IMR-90 (cell line): Measurements from ENCODE around the gene RPAIN.

Experiments used
- BHLHE40 ChIP-seq: fragments of 150-350 bp; IDR thresholded peaks from 2 replicates; pipeline ENCODE4 v1.6.1; 2016; ENCODE audit warnings: mild to moderate bottlenecking, low read depth, low read length
- POLR2A ChIP-seq: IDR thresholded peaks from 2 replicates; pipeline ENCODE4 v1.6.1; 2012; ENCODE audit warnings: mild to moderate bottlenecking, low read depth, low read length
- TF ChIP-seq, protein P1 (sequence below): conservative IDR thresholded peaks from 2 replicates; pipeline ENCODE4 v1.5.1; 2012; ENCODE audit warnings: mild to moderate bottlenecking, low read depth, low read length, improper control_type of control experiment
- TF ChIP-seq, protein P2 (sequence below): fragments of 150-350 bp; IDR thresholded peaks from 2 replicates; pipeline ENCODE4 v1.6.1; 2017; ENCODE audit warnings: mild to moderate bottlenecking, antibody characterized with exemption, low read length, low read depth

DNA sequence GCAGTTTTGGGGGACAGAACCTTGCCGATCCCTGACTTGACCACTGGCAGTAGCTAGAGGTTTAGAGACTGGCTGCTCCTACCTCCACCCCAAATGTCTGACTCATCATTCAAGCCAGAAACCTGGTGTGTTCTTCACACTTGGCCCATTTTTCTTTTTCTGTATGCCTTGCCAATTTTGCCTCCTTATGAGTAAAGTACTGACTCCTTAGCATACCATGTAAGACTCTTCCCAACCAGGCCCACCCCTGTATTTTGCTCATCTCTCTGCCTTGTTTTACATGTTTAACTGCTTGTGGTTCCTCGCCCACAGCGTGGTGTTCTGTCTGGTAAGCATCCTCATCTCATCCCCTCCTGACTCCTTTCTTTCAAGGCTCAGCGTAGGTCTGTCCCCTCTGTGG, 38.4 kb upstream of the RPAIN start:
- TF ChIP-seq, protein P1, sequence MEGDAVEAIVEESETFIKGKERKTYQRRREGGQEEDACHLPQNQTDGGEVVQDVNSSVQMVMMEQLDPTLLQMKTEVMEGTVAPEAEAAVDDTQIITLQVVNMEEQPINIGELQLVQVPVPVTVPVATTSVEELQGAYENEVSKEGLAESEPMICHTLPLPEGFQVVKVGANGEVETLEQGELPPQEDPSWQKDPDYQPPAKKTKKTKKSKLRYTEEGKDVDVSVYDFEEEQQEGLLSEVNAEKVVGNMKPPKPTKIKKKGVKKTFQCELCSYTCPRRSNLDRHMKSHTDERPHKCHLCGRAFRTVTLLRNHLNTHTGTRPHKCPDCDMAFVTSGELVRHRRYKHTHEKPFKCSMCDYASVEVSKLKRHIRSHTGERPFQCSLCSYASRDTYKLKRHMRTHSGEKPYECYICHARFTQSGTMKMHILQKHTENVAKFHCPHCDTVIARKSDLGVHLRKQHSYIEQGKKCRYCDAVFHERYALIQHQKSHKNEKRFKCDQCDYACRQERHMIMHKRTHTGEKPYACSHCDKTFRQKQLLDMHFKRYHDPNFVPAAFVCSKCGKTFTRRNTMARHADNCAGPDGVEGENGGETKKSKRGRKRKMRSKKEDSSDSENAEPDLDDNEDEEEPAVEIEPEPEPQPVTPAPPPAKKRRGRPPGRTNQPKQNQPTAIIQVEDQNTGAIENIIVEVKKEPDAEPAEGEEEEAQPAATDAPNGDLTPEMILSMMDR = no peak
- TF ChIP-seq, protein P2, sequence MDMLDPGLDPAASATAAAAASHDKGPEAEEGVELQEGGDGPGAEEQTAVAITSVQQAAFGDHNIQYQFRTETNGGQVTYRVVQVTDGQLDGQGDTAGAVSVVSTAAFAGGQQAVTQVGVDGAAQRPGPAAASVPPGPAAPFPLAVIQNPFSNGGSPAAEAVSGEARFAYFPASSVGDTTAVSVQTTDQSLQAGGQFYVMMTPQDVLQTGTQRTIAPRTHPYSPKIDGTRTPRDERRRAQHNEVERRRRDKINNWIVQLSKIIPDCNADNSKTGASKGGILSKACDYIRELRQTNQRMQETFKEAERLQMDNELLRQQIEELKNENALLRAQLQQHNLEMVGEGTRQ = no peak
- TF ChIP-seq POLR2A (no peak), BHLHE40 (no peak)
